BJ (cell line): ENCODE data around the gene ZNF444. TPM values are rescaled to one million over a fixed set of nuclear protein-coding genes. Genes with fewer than 3 reads are reported as not detected.
"Not testable (repeated sequence)": the region's sequence is repeated elsewhere in the genome, so short reads cannot be mapped to it uniquely, and the experiment has no call there.

ENCODE experiments used
- CTCF ChIA-PET: fragments of 350-600 bp; formaldehyde crosslinking; extraction: SDS; loops from one replicate; lab custom pipeline; 2021; ENCODE audit warnings: antibody characterized with exemption, inconsistent platforms; lab: Yijun Ruan, JAX
- POLR2A ChIA-PET: fragments of 300-600 bp; sonication (Branson Sonifier 250); formaldehyde crosslinking; extraction: SDS; loops from one replicate; lab custom pipeline; 2021; ENCODE audit warnings: antibody characterized with exemption; lab: Charles Lee
- DNase-seq: peaks from one replicate; pipeline ENCODE4 v3.0.0-alpha.2; 2011; ENCODE audit warnings: low read depth
- H3K27me3 ChIP-seq: 2 replicates; pipeline ENCODE4 v1.6.0; 2011; ENCODE audit warnings: low read length; ENCODE audit not compliant: control insufficient read depth, insufficient read depth
- H3K36me3 ChIP-seq: 2 replicates; pipeline ENCODE4 v1.5.1; 2011; ENCODE audit warnings: low read length; ENCODE audit not compliant: control insufficient read depth, insufficient read depth
- H3K4me3 ChIP-seq: 2 replicates; pipeline ENCODE4 v1.5.1; 2011; ENCODE audit warnings: low read depth, mild to moderate bottlenecking, control low read depth, low read length
- CTCF ChIP-seq: IDR thresholded peaks from 2 replicates; pipeline ENCODE4 v1.5.1; 2011; ENCODE audit warnings: low read depth, mild to moderate bottlenecking, control low read depth, inconsistent platforms, low read length, moderate library complexity; ENCODE audit not compliant: insufficient read depth
- polyA plus RNA-seq: library from polyadenylated mRNA; depleted of rRNA; stranded (reverse); fragments of >200 nt; gene quantifications from 2 replicates; pipeline ENCODE4 v1.2.3, GENCODE V29; 2011

ZNF444 gene
- polyA plus RNA-seq, 1 experiment: 11.5 TPM

DNA sequence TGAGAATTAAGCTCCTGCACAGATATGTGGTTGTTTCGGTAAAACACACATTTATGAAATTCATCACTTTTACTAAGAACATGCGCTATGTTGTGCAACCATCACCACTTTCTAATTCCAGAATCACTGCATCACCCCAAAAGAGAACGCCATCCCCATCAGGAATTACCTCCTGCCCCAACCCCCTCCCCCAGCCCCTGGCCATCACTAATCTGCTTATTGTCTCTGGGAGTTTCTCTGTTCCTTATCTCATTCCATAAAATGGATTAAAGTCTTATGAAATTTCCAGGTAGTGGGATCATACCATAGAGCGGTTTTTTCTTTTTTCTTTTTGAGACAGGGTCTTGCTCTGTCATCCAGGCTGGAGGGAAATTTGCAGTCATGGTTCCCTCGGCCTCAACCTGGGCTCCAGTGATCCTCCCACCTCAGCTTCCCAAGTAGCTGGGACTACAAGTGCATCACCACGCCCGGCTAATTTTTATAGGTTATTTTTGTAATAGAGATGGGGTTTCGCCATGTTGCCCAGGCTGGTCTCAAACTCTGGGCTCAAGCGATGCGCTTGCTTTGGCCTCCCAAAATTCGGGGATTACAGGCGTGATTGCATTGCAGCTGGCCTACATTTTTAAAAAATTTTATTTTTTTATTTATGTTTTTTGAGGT lies 53.0 kb downstream of the ZNF444 start:
- DNase-seq: no peak
- CTCF ChIA-PET: no interaction called here
- H3K27me3 ChIP-seq: no peaks in the 10 kb centered on the region
- no peaks in the 10 kb centered on the region for H3K36me3 ChIP-seq
- no peak for TF ChIP-seq CTCF
- no peak overlapping the region for H3K4me3 ChIP-seq
- POLR2A ChIA-PET: no interaction called here

DNA sequence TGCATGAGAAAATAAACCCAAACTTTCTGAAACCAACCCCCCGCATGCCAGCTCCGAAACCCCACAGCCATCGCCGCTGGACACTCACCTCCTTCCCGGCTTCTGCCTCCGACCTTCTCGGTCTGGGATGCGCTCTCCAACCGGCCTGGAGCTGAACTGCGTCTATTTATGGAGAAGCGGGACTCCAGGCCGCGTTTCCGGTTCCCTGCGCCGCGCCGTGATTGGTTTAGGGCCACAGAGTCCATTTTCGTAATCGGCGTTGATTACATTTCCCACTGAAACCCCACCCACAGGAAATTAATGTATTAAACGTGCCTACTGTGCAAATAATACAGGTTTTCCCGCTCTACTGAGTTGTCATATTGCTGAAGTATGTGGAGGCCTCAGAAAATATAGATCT lies 56.6 kb downstream of the ZNF444 start, which contains the start of gene ZSCAN5B:
ZSCAN5B (minus strand) TSS at position 138 of the 400 bp plus-strand sequence. CDS start 4,731 bp downstream, outside the sequence.
- H3K4me3 ChIP-seq, POLR2A ChIA-PET, H3K36me3 ChIP-seq, DNase-seq, CTCF ChIA-PET, H3K27me3 ChIP-seq: not testable (repeated sequence)

DNA sequence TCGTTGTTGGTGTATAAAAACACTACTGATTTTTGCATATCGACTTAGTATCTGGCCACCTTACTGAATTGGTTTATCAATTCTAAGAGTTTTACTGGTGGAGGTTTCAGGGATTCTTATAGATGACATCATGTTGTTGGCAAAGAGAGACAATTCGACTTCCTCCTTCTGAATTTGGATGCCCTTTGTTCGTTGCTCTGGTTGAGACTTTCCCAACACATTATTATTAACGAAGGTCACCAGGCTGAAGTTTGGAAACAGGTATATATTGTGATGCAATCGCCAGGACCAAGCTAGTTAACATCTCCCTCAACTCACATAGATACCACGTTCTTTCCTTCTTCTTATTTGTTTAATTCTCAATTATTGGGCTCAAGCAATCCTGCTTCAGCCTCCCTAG lies 58.6 kb downstream of the ZNF444 start:
- no peaks in the 10 kb centered on the region for H3K36me3 ChIP-seq
- no peak overlapping the region for H3K4me3 ChIP-seq
- ChIA-PET POLR2A (no interaction called here), CTCF (interaction anchor here (1.7 kb wide), 1 partner anchor 28 kb away, joined by 3 read pairs; no protein-coding TSS in a partner anchor)
- TF ChIP-seq CTCF: no peak
- no peaks in the 10 kb centered on the region for H3K27me3 ChIP-seq
- DNase-seq: no peak

DNA sequence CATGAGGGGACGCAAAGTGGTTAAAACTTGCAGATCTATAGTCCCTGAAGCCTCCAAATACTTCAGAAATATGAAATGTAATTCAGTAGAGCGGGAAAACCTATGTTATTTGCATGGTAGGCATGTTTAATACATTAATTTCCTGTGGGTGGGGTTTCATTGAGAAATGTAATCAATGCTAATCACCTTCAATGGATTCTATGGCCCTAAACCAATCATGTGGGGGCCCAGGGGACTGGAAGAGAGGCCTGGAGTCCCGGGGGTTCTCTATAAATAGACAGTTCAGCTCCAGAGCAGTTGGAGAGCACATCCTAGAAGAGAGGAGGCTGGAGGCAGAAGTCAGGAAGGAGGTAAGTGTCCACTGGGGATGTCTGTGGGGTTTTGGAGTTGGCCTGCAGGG lies 60.9 kb downstream of the ZNF444 start, which contains the start of gene ZSCAN5C:
ZSCAN5C (plus strand) TSS at position 301 of the 400 bp plus-strand sequence. CDS start 3,641 bp downstream, outside the sequence.
- TF ChIP-seq CTCF: no peak
- no peaks in the 10 kb centered on the region for H3K27me3 ChIP-seq
- no peak within 1 kb of the TSS for H3K4me3 ChIP-seq
- H3K36me3 ChIP-seq: no peaks in the 10 kb centered on the region
- ChIA-PET CTCF (no interaction called here), POLR2A (no interaction called here)
- DNase-seq: no peak

DNA sequence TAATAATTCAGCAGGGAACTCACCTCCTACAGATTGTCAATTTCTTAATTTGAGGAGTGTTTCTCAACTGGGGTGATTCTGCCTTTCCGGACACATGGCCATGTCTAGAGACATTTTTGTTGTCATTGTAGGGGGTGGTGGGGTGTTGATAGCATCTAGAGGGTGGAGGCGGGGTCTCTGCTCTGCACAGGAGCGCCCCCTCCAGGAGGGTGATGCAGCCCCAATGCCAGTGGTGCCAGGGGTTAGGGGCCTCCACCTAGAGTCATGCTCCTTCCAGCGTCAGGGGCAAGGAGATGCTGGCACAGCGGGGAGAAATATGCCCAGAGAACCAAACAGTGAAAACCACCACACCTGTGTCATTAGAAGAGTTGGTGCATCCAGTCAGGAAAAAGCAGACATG lies 66.5 kb downstream of the ZNF444 start:
- H3K4me3 ChIP-seq, POLR2A ChIA-PET, H3K36me3 ChIP-seq, DNase-seq, CTCF ChIA-PET, H3K27me3 ChIP-seq: not testable (repeated sequence)

- POLR2A ChIA-PET: no interaction called here
- Histone ChIP-seq H3K27me3 (no peaks in the 10 kb centered on the region), H3K36me3 (no peaks in the 10 kb centered on the region), H3K4me3 (no peak overlapping the region)
- CTCF ChIA-PET: no interaction called here
- no peak for DNase-seq
- TF ChIP-seq CTCF: no peak
These were observed 68.0 kb downstream of the ZNF444 start for GRCh38 chr19:56209091-56209490.

GRCh38 chr19:56210036-56210435 lies 68.9 kb downstream of the ZNF444 start:
- H3K36me3 ChIP-seq, H3K4me3 ChIP-seq, CTCF ChIA-PET, H3K27me3 ChIP-seq, POLR2A ChIA-PET, DNase-seq: not testable (repeated sequence)
